Neuronal stem cell (in vitro differentiated cells): ENCODE results near the gene DKK2.
A peak's percentile ranks its signal among the peaks of the same experiment; 100 is the strongest.

Experiments used
- DNase-seq: peaks from one replicate; pipeline ENCODE4 v3.0.0-alpha.2; 2013; ENCODE audit warnings: low spot score
- H2AFZ ChIP-seq: one replicate; pipeline ENCODE4 v1.6.1; 2013; ENCODE audit warnings: mild to moderate bottlenecking, low read length, inconsistent platforms
- H2AK5ac ChIP-seq: 2 replicates; pipeline ENCODE4 v1.6.1; 2013; ENCODE audit warnings: low read depth, mild to moderate bottlenecking, inconsistent platforms, low read length, moderate library complexity, mixed read lengths
- H2BK120ac ChIP-seq: 2 replicates; pipeline ENCODE4 v1.6.1; 2013; ENCODE audit warnings: low read depth, mild to moderate bottlenecking, inconsistent platforms, low read length, moderate library complexity, mixed read lengths
- H2BK12ac ChIP-seq: one replicate; pipeline ENCODE4 v1.6.1; 2013; ENCODE audit warnings: low read length, inconsistent platforms
- H2BK15ac ChIP-seq: 2 replicates; pipeline ENCODE4 v1.6.1; 2013; ENCODE audit warnings: mild to moderate bottlenecking, low read length, inconsistent platforms, mixed read lengths
- H2BK5ac ChIP-seq: one replicate; pipeline ENCODE4 v1.6.1; 2013; ENCODE audit warnings: inconsistent platforms, mild to moderate bottlenecking, low read length, moderate library complexity
- H3K14ac ChIP-seq: one replicate; pipeline ENCODE4 v1.6.1; 2013; ENCODE audit warnings: low read length, inconsistent platforms
- H3K18ac ChIP-seq: 2 replicates; pipeline ENCODE4 v1.6.1; 2013; ENCODE audit warnings: low read length, inconsistent platforms
- H3K23ac ChIP-seq: 2 replicates; pipeline ENCODE4 v1.6.1; 2013; ENCODE audit warnings: low read depth, mild to moderate bottlenecking, mixed read lengths, low read length, inconsistent platforms; ENCODE audit not compliant: poor library complexity
- H3K27ac ChIP-seq: replicated peaks from 3 replicates; pipeline ENCODE4 v1.5.1; 2013; ENCODE audit warnings: low read length, inconsistent platforms
- H3K27me3 ChIP-seq, 3 experiments: 2 replicates each; pipeline ENCODE4 v1.6.1; 2013; ENCODE audit warnings: low read length in 3 of 3, mild to moderate bottlenecking in 2 of 3, inconsistent platforms in 1 of 3, low read depth in 1 of 3, mixed read lengths in 1 of 3, moderate library complexity in 1 of 3; ENCODE audit not compliant: control insufficient read depth in 3 of 3, insufficient read depth in 3 of 3
- H3K36me3 ChIP-seq, 2 donors: replicated peaks in 1 of 2; 2 replicates each; pipeline ENCODE4 v1.6.1; 2013; ENCODE audit warnings: low read length in 2 of 2; ENCODE audit not compliant: control insufficient read depth in 2 of 2, insufficient read depth in 2 of 2
- H3K4ac ChIP-seq: 2 replicates; pipeline ENCODE4 v1.6.1; 2013; ENCODE audit warnings: inconsistent platforms, mild to moderate bottlenecking, low read length, moderate library complexity
- H3K4me1 ChIP-seq, 2 donors: 1 replicate in 1 of 2; 2 replicates in 1 of 2; pipeline ENCODE4 v1.6.1; 2013; ENCODE audit warnings: low read length in 2 of 2, low read depth in 1 of 2; ENCODE audit not compliant: control insufficient read depth in 2 of 2, insufficient read depth in 1 of 2
- H3K4me2 ChIP-seq: one replicate; pipeline ENCODE4 v1.6.1; 2013; ENCODE audit warnings: mild to moderate bottlenecking, low read length, inconsistent platforms; ENCODE audit not compliant: insufficient read depth, poor library complexity, severe bottlenecking
- H3K4me3 ChIP-seq, 2 donors: 2 replicates each; pipeline ENCODE4 v1.5.1; 2013; ENCODE audit warnings: low read length in 2 of 2, mild to moderate bottlenecking in 2 of 2, inconsistent platforms in 1 of 2, moderate library complexity in 1 of 2
- H3K79me1 ChIP-seq: one replicate; pipeline ENCODE4 v1.6.1; 2013; ENCODE audit warnings: low read depth, mild to moderate bottlenecking, inconsistent platforms, low read length, moderate library complexity
- H3K9ac ChIP-seq: one replicate; pipeline ENCODE4 v1.6.1; 2013; ENCODE audit warnings: mild to moderate bottlenecking, low read depth, low read length, inconsistent platforms; ENCODE audit not compliant: poor library complexity
- H3K9me3 ChIP-seq, 2 donors: replicated peaks in 1 of 2; 2 replicates each; pipeline versions ENCODE3 to v1.6.1; 2013; ENCODE audit warnings: low read length in 2 of 2, mild to moderate bottlenecking in 2 of 2, inconsistent platforms in 1 of 2, low read depth in 1 of 2, mixed read lengths in 1 of 2, moderate library complexity in 1 of 2; ENCODE audit not compliant: control insufficient read depth in 2 of 2, insufficient read depth in 1 of 2
- H4K8ac ChIP-seq: one replicate; pipeline ENCODE4 v1.6.1; 2013; ENCODE audit warnings: low read depth, mild to moderate bottlenecking, inconsistent platforms, low read length, moderate library complexity
- H4K91ac ChIP-seq: one replicate; pipeline ENCODE4 v1.6.1; 2013; ENCODE audit warnings: low read length, low read depth, mild to moderate bottlenecking, inconsistent platforms; ENCODE audit not compliant: poor library complexity
- WGBS, 2 donors: extraction: QIAGEN DNeasy Blood & Tissue Kit; methylation state at CpG; one replicate each; pipeline ENCODE4 v1.1.7; 2013; ENCODE audit warnings: missing lambda C conversion rate in 2 of 2, mixed read lengths in 1 of 2; ENCODE audit not compliant: insufficient read length in 2 of 2, insufficient replicate concordance in 1 of 2; ENCODE audit errors: extremely low coverage in 2 of 2; 5-methylcytosine and 5-hydroxymethylcytosine counted together

Gene DKK2

GRCh38 chr4:107044170-107044569 lies 8.1 kb upstream of the DKK2 start:
- no peak overlapping the region for H2BK5ac ChIP-seq
- no peak overlapping the region for H2BK15ac ChIP-seq
- no peak overlapping the region for H3K9ac ChIP-seq
- H3K4ac ChIP-seq: no peak overlapping the region
- no peak overlapping the region for H3K4me3 ChIP-seq
- H3K79me1 ChIP-seq: no peaks in the 10 kb centered on the region
- H3K18ac ChIP-seq: no peak overlapping the region
- H2AFZ ChIP-seq: no peak overlapping the region
- H4K8ac ChIP-seq: no peak overlapping the region
- WGBS, 2 donors: 100% methylated on average over 1 of the region's 1 CpG; no CpG with 5 or more reads in 1 of the 2 donors
- H2BK12ac ChIP-seq: no peak overlapping the region
- DNase-seq: no peak
- H2BK120ac ChIP-seq: no peak overlapping the region
- H3K23ac ChIP-seq: no peak overlapping the region
- H3K4me1 ChIP-seq: no peaks in the 10 kb centered on the region
- H3K36me3 ChIP-seq: no peaks in the 10 kb centered on the region
- H4K91ac ChIP-seq: no peak overlapping the region
- no peaks in the 10 kb centered on the region for H3K27me3 ChIP-seq
- H3K14ac ChIP-seq: no peak overlapping the region
- H3K4me2 ChIP-seq: no peak overlapping the region
- H3K9me3 ChIP-seq: no peaks in the 10 kb centered on the region
- no peak overlapping the region for H3K27ac ChIP-seq
- no peak overlapping the region for H2AK5ac ChIP-seq

GRCh38 chr4:107037199-107037584 lies 1.1 kb upstream of the DKK2 start:
- peaks cover 17 to 44% (median 32%) of the 10 kb centered on the region in 3 experiments for H3K27me3 ChIP-seq
- H3K14ac ChIP-seq: no peak overlapping the region
- peak; percentile 49 for DNase-seq
- H3K4me3 ChIP-seq: peak overlapping the region in 1 of 2 donors; percentile 79
- H2BK5ac ChIP-seq: no peak overlapping the region
- H3K36me3 ChIP-seq: no peaks in the 10 kb centered on the region
- H3K4ac ChIP-seq: no peak overlapping the region
- no peak overlapping the region for H2BK12ac ChIP-seq
- H3K23ac ChIP-seq: no peak overlapping the region
- no peak overlapping the region for H3K9ac ChIP-seq
- H2BK15ac ChIP-seq: no peak overlapping the region
- H2BK120ac ChIP-seq: no peak overlapping the region
- no peak overlapping the region for H3K18ac ChIP-seq
- peaks cover 12 to 14% of the 10 kb centered on the region in 2 donors for H3K4me1 ChIP-seq
- no peaks in the 10 kb centered on the region for H3K79me1 ChIP-seq
- H4K8ac ChIP-seq: no peak overlapping the region
- H4K91ac ChIP-seq: no peak overlapping the region
- H3K4me2 ChIP-seq: peak overlapping the region; percentile 97
- peak overlapping the region; percentile 84 for H2AFZ ChIP-seq
- WGBS, 2 donors: no CpG with 5 or more reads among the region's 19 CpGs
- no peak overlapping the region for H2AK5ac ChIP-seq
- no peaks in the 10 kb centered on the region for H3K9me3 ChIP-seq
- no peak overlapping the region for H3K27ac ChIP-seq

- Histone ChIP-seq H3K4ac (no peak overlapping the region), H3K27me3 (peaks cover 17 to 44% (median 32%) of the 10 kb centered on the region in 3 experiments)
Observed at GRCh38 chr4:107036584-107037198, 578 bp upstream of the DKK2 start.

GRCh38 chr4:107034996-107035818 lies 906 bp downstream of the DKK2 start:
- no CpG with 5 or more reads among the region's 39 CpGs for WGBS, 2 donors
- H3K9me3 ChIP-seq: no peaks in the 10 kb centered on the region
- H3K27ac ChIP-seq: no peak overlapping the region

More at GRCh38 chr4:107036584-107037198, 578 bp upstream of the DKK2 start:
- H3K18ac ChIP-seq: no peak overlapping the region
- no peak overlapping the region for H3K14ac ChIP-seq
- no peak overlapping the region for H2BK120ac ChIP-seq
- no peak overlapping the region for H2BK12ac ChIP-seq
- no peak overlapping the region for H4K91ac ChIP-seq
- no peaks in the 10 kb centered on the region for H3K9me3 ChIP-seq
- H2BK5ac ChIP-seq: no peak overlapping the region
- no peak overlapping the region for H3K9ac ChIP-seq
- H2BK15ac ChIP-seq: no peak overlapping the region
- H3K27ac ChIP-seq: no peak overlapping the region
- no peaks in the 10 kb centered on the region for H3K79me1 ChIP-seq
- no peak overlapping the region for H2AK5ac ChIP-seq
- peak overlapping the region; percentile 97 for H3K4me2 ChIP-seq
- H3K4me3 ChIP-seq: peak overlapping the region; percentile 33 to 79
- peak overlapping the region; percentile 84 for H2AFZ ChIP-seq
- H3K4me1 ChIP-seq: peaks cover 12 to 14% of the 10 kb centered on the region in 2 donors
- H3K36me3 ChIP-seq: no peaks in the 10 kb centered on the region
- peak; percentile 9 for DNase-seq
- H3K23ac ChIP-seq: no peak overlapping the region
- H4K8ac ChIP-seq: no peak overlapping the region
- WGBS, 2 donors: no CpG with 5 or more reads among the region's 19 CpGs

More at GRCh38 chr4:107034996-107035818, 906 bp downstream of the DKK2 start:
- no peak overlapping the region for H3K14ac ChIP-seq
- H3K4ac ChIP-seq: no peak overlapping the region
- H3K27me3 ChIP-seq: peaks cover 17 to 44% (median 32%) of the 10 kb centered on the region in 3 experiments
- H4K91ac ChIP-seq: no peak overlapping the region
- H2BK5ac ChIP-seq: no peak overlapping the region
- peak overlapping the region; percentile 33 to 79 for H3K4me3 ChIP-seq
- H4K8ac ChIP-seq: no peak overlapping the region
- peak overlapping the region; percentile 97 for H3K4me2 ChIP-seq
- peak overlapping the region; percentile 84 for H2AFZ ChIP-seq
- no peak overlapping the region for H2AK5ac ChIP-seq
- H3K79me1 ChIP-seq: no peaks in the 10 kb centered on the region
- peak overlapping the region; percentile 15 for H3K18ac ChIP-seq
- no peaks in the 10 kb centered on the region for H3K36me3 ChIP-seq
- peaks cover 12 to 14% of the 10 kb centered on the region in 2 donors for H3K4me1 ChIP-seq
- no peak overlapping the region for H2BK120ac ChIP-seq
- H2BK12ac ChIP-seq: no peak overlapping the region
- DNase-seq: peak; percentile 47
- H3K9ac ChIP-seq: no peak overlapping the region
- H2BK15ac ChIP-seq: no peak overlapping the region
- H3K23ac ChIP-seq: no peak overlapping the region
